HG03520 (cell line): Measurements from ENCODE around the gene CELF4.

Source experiments
- ATAC-seq: cut with Tn5 transposase; IDR thresholded peaks from one replicate; pipeline ENCODE4 v1.9.1; 2021; ENCODE audit warnings: mild to moderate bottlenecking, moderate library complexity; ENCODE audit not compliant: unreplicated experiment

Gene CELF4

DNA sequence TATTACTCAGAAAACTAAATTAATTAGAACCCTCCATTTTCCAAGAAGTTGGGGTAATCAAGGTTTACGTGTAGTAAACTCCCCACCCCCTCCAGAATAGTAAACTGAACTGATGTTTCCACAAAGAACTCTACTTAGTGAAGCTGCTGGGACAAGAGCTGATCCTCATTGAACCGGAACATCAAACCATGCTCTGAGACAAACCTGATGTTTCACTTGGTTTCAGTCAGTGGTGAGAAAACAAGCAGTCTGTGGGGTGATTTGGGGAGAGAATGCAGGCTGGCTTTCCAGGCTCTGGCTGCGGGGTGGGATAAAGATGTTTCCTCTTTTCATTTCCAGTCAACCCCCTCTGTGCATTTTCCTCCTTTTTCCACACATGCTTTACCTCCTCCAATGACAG lies 38.2 kb downstream of the CELF4 start:
- no peak for ATAC-seq

DNA sequence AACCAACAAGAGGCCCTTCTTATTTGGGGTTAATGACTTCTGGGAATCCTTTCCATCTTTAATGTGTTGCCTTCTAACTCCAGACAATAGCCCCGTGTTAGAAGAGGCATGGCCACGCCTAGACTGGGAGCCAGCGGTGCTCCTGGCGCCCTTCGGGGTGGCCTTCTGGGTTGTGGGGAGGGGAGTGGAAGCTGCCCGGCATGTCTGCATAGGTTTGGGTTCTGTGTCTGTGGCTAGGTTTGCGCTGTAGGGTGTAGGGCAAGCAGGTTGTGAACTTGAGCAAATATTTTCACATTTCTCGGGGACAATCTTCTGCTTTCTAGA lies 40.4 kb downstream of the CELF4 start:
- no peak for ATAC-seq

DNA sequence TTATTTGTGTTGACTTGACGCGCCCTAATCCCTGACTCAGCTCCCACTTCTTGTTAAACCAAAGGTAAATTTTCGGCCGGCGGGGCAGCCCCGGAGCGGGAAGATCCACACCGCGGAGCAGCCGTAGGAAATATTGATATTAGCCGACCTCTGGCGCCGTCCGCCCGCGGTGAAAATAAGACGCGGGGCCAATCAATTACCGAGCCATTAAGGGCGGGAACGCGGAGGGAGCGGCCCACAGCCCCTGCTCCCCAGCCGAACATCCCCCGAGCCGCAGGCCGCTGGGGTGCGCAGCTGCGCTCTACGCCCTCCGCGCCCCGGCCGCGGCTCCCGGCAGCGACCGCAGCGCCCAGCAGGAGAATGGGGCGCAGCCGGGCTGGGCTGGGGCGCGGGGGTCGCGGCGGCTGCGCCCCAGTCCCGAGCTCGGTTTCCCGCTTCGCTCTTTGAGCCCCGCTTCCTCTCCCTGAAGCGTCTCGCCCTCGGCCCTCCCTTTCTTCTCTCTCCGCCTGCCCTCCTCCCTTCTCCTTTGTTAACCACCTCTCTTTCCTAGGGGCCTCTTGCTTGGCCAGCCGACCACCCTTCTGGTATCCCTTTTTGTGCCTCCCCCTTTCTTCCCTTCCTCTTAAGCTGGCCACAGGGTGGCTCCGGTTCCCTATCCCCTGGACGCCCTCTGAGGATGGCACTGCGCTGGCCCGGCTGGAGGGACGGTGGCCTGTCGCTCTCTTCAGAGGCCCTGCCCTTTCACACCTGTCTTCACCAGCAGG lies 40.9 kb downstream of the CELF4 start:
- ATAC-seq, result no peak

DNA sequence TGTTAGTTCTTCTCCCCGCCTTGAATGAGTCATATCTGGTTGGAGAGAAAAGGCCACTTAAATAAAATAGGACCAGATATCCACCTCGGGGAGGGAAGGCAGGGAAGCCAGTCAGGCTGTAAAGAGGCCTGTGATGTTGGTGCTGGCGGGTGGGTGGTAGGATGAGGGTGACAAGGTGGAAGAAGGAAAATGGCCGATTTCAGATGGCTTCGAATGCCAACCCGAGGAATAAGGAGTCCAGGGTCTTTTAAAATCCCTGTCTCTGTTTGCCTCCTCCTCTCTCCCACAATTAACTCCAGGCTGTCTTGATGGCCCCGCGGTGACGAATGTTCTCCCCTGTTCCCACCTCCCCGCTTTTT lies 41.5 kb downstream of the CELF4 start:
- ATAC-seq, result no peak

DNA sequence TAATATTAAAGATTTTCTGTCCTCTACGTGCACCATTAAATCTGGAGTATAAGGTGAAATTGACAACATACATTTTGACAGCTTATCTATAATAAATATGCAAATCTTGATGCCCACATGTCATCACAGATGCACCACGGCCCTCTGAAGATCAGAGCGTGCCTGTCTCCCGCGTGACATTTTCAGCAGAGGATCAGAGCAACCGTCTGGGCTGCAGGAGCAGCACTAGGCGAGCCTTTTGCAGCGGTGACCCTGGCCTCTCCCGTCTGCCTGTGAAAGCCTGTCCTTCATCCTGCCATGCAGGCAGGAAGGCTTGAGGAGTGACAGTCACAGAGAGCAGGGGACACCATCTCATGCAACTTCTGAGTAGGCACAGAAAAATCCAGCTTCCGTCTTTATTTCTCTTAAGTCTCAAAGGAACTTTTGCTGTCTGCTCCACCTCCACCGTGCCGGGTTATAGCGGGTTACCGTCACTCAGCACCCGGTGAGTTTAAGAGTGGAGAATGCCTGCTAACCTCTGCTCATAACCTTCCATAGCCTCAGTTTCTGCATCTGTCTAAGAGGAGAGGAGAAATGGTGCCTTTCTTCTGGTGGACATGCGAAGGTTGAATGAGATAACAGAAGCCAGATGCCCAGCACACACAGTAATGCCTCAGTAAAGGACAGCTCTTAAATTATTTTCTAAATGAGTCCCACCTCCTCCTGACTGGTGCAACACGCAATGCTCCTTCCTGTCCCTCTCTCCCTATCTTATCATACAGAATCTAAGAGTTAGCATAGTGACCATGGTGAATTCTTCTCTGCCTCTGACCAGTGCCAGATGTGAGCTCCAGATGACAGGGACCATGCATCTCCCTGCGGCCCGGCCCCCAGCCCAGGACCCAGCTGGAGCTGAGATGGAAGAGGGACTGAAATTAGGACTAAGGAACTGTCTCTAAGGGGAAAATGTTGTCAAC lies 43.8 kb downstream of the CELF4 start:
- no peak for ATAC-seq

DNA sequence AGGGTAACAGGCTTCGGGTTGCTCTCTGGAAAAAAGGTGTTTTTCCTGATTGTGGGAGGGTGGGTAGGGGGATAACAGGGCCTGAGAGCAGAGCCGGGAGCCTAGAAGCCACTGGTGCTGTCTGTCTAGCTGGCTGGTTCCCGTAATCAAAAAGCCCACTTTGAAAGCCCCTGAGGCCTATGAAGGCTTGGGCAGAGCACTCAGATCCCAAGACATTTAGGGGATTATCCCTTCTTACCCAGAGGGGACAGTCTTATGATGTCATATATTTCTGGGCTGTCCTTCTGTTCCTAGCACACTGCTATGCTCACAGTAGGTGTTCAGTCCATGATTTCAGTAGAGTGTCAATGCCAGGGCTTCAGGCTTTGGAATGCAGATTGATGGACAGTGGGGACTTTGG lies 45.1 kb downstream of the CELF4 start:
- no peak for ATAC-seq

DNA sequence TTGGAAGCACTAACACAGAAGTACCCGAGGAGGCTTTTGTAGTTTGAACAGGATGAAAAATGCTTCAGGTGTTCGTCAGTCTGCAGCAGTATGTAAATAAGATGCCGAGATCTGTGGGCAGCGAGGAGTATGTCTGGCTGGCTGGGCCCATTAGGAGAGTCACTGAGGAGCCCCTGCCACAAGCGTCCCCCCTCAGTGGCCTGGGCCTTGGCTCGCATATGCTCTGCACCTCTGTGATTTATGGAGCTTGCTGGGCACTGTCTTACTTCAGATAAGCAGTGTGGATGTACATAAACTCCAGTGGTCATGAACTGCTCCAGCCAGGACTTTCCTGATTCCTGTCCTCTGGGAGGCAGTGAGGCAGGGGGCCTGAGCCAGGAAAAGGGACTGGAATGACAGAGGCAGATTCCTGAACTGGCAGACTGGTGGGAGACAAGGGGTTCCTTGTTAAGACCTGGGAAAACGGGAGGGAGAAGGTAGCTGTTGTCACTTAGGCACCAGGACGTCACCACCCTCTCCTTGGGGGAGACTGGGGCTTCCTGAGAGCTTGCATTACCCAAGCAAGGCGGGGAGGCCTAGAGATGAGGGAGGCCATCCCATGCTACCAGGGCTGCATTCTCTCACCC lies 46.0 kb downstream of the CELF4 start:
- no peak for ATAC-seq

DNA sequence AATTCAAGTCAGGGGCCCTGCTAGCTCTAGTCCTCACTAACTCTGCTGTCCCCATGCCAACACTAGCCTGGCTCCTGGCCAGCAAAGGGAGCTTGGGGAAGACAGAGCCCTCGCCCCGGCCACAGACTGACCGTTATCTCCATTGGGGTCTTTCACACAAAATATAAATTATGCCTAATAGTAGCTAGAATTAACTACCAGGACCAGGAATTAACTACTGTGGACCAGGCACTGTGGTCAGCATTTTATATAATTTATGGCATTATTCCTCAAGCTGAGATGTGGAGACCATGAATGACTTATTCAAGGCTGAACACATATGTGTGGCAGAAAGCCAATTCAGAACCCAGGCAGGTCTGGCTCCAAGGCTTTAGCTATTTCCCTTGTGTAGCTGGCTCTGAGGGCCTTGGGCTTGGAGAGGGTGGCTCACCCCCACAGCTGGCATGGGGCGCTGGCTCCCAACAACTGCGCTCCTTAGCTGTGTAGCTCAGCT lies 49.2 kb downstream of the CELF4 start:
- ATAC-seq, result no peak

DNA sequence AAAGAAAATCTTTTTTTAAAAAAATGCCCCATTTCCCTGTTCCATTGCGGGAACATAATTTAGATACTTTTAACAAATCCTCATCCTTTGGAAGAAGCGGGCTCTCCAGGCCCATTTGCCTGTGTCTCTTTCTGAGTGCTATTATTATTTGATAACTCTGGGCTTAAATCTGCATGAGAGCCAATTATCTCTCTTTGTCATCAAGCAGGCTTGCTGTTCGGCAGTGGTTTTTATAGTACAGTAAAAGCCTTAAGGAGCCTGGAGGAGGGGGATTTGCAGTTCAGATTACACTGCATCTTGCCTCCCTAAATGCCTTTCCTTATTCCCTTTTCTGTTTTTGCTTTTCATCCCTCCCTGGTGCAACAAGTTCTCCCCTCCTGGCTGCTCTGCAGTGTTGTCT lies 50.6 kb downstream of the CELF4 start:
- ATAC-seq, result no peak

DNA sequence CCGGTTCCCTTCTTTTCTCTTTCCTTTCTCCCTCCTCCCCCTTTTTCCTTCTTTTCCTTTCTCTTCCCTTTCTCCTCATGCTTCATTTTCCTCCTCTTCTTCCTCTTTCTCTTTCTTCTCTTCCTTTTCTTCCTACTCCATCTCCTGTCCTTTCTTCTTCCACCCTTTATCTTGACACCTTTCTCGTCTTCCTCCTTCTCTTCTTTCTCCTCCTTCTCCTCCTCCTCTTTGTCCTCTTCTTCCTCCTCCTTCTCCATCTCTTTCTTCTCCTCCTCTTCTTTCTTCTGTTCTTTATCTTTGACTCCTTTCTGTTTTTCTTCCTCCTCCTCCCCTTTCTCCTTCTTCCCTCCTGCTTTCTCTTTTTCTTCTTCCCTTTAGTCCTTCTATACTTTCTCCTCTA lies 53.2 kb downstream of the CELF4 start:
- ATAC-seq, result no peak

DNA sequence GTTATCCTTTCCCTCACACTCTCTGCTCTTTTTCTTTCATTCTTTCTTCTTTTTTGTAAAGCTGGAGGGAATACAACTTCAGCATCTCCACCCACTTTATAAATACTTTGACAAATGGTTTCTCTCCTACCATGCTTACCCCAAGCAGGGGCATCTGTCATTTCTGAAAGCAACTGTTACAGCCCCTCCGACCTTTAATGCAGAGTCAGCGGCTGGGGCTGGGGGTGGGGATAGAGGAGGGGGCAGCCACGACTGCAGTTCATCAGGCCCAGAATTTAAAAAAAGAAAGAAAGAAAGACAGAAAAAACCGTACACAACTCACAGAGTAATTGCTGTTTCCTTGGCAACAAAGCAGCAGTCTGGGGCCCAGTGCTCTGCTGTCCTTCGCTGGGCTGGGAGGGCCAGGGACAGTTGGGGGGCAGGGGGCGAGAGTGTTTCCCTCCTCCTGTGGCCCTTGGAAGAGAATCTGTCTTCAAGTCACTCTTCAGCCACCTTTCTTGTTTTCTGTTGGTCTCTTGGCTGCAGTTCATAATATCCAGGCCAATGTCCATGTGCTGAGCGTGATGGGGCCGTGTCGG lies 53.8 kb downstream of the CELF4 start:
- ATAC-seq, result no peak

DNA sequence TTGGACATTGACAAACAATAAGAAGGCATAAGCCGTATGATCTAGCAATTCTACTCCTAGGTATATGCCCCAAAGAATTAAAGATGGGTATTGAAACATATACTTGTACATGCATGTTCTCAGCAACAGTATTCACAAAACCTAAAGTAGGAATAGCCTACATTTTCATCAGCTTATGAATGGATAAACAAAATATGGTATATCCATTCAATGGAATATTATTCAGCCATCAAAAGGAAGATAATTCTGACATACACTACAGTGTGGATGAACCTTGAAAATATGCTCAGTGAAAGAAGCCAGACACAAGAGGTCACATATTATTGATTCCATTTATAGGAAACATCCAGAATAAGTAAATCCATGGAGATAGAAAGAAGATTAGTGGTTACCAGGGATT lies 56.0 kb downstream of the CELF4 start:
- ATAC-seq, result no peak

DNA sequence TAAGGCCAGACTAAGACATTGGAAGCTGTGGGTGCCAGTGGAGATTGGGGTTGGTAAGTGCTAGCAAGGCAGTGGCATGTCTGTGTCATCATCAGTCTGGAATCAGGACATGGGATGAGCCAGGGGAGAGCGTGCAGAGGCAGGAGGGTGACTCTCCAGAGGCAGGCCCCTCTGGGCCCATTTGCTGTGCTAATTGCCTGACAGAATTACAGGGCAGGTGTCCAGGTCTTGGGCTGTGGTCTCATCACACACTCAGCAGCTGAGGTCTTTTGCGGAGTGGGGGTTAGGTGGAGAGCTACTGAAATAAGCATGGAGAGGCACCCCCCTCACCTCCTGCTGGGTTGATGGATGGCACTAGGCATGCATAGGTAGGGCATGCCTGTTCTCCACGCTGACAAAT lies 57.4 kb downstream of the CELF4 start:
- no peak for ATAC-seq

DNA sequence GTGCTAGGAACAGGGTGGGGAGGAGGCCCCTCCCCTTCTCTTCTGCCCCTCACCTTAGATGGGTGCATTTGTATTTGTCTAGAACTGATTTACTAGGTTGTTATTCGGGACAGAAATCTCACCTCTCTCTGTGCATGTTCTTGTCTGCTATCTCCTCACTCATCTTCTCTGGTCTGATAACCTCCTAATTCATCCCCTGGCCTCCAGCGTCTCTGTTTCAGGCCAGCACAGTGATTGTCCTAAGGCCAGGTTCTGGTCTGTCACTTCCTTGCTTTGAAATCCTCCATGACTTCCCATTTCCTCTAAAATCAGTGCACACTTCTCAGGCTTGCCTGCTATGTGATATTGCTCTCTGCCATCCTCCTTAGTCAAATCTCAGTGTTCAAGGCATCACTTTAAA lies 58.4 kb downstream of the CELF4 start:
- ATAC-seq, result no peak

DNA sequence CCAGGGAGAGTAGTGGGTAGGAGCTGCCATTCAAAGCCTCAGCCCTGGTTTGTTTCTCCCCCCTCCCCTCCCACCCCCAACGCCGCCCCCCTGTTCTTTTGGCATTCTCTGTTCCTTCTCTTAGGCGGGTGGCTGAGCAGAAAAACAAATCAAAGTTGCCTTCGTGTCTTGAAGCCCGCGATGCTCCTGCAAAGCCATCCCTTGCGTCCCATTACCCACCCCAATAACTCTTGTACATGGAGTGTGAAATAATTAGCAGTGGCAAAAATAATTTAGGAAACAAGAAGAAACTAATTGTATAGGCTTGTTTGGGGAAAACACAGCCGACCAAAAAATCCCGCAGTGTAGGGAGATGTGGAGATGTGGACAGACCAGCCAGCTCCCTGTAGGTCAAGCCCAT lies 59.6 kb downstream of the CELF4 start:
- ATAC-seq, result no peak

DNA sequence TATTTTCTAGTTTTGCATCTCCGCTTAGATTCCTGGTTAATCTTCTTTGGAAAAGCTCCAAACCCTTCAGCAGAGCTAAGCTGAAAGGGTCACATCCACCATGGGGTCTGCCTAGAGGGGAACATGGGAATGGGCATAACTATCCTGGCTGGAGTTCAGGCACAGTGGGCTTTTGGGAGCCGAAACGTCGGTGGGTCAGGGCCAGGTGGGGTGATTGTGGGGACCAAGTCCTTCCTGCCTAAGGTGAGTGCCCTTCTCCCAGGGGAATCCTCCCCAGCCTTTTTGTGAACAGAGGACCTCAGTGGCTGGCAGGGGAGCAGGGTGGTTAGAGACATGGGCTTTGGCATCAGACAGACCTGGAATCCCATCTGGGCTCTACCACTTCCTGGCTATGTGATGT lies 60.3 kb downstream of the CELF4 start:
- no peak for ATAC-seq

DNA sequence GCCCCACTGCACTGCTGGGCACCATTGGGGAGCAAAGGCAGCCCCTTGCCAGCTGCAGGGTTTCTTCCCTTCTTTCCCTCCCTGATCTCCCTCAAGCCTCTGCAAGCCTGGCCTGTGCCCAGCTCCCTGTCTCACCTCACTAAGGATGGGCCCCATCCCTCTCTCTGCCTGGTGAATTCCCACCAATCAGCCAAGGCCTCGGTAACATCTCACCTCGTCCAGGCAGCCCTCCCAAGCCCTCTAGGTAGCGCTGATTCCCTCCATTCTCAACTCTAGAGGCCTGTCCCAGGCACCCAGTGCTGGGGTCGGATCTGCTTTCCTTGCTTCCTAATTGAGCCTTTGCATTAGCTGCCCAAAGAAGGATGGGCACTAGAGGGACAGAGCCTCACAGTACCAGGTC lies 63.0 kb downstream of the CELF4 start:
- no peak for ATAC-seq

DNA sequence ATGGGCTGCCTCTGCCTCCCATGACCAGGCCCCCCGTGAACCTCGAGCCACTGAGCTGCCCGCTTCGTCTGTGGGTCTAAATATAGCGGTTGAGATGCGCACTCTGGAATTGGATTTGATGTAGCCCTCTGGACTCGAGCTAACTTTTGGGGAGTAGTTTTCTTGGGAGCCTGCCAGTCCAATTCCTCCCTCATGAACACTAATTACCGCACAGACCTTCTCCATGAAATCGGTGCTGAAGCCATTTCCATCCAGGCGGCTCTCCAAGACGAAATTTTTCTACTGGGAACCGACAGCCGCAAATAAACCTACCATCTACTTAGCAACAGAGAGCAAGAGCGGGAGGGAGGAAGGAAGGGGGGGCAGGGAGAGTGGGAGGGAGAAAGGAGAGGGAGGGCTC lies 63.6 kb downstream of the CELF4 start:
- ATAC-seq, result no peak

DNA sequence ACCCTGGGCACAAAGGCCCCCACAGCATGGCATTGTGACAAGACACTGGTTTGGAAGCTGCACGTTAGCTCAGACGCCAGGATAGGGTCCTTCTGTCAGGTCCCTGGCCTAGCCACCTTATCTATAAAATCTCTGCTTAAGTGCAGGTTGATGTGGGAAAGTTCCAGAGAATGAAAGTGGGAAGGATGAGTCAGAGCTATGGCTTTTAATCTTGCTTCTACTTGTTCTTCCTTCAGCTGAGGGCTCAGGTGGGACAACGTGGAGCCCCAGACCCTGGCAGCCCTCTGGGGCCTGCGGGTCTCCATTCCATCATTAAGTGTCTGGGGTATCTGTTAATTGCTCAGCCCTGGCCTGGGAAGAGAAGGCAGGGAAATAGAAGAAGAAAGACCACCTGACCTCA lies 64.5 kb downstream of the CELF4 start:
- no peak for ATAC-seq

DNA sequence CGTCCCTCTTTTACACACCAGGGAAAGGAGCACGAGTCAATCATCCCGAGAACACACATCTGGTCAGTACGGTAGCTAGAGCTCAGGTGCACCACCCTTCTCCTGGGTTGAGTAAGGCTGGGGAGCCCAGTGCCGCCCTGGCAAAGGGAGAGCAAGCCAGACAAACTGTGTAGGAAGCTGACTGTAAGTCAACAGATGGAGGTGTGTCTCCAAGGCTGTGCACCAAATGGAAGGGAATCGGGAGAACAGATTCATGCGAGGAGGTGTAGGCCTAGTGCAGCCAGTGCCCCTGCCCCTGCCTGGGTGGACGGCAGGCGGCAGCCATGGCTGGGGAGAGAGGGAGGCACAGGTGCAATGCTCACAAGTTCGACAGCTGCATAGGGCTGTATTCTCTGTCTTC lies 65.7 kb downstream of the CELF4 start:
- ATAC-seq, result no peak

DNA sequence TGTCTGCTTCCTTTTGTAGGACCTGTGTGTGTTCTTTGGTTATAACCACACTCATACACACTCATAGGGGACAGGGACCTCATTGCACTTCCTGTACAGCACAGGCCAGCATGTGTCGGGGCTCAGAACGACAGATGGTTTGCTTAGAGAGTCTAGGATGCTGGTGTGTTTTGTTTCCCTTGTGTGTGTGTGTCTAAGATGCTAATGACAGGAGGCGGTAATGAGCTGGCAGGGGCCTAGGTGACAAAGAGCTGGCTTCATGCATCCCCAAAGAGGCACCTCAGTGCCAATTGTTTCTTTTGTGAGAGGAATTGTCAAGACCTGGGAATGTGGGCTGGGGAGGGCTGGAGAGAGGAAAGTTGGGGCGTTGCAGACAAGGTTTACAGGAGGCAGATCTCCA lies 66.6 kb downstream of the CELF4 start:
- no peak for ATAC-seq
